ENCODE measurements around the gene TNFRSF8. TPM values are rescaled to one million over a fixed set of nuclear protein-coding genes. Genes with fewer than 3 reads are reported as not detected.

The TNFRSF8 gene
- polyA plus RNA-seq, 1 of the 3 experiments (the other 2 are of a cell fraction) = 0.07 TPM

GRCh38 chr1:12157366-12158231 is 94.5 kb downstream of the TNFRSF8 start:
- Histone ChIP-seq H3K4me1 (ENCODE audit: control insufficient read depth in 1 of 2, insufficient read depth in 2 of 2, low read depth in 1 of 2, low read length in 1 of 2) (peaks cover 0 to 9% of the 10 kb centered on the region in 2 experiments; a peak in 1 of 4 replicates), H3K4me3 (ENCODE audit: low read depth in 2 of 2, low read length in 1 of 2) (no peak overlapping the region), H3K27ac (ENCODE audit: low read depth in 2 of 2, low read length in 1 of 2) (no peak overlapping the region), H3K79me2 (ENCODE audit: insufficient read depth) (no peaks in the 10 kb centered on the region), H3K9ac (no peak overlapping the region), H3K27me3 (ENCODE audit: insufficient read depth) (no peaks in the 10 kb centered on the region), H2AFZ (ENCODE audit: low read depth) (no peak overlapping the region), H3K4me2 (no peak overlapping the region), H3F3A (replicated peaks; ENCODE audit: insufficient read depth) (no peaks in the 10 kb centered on the region), H4K20me1 (ENCODE audit: insufficient read depth) (no peaks in the 10 kb centered on the region), H3K9me2 (no peaks in the 10 kb centered on the region), H3K36me3 (replicated peaks in 1 of 2; ENCODE audit: control insufficient read depth in 1 of 2, insufficient read depth in 2 of 2, low read length in 1 of 2) (no peaks in the 10 kb centered on the region), H3K9me3 (no peaks in the 10 kb centered on the region)
- 80% methylated on average over 10 of the region's 10 CpGs for WGBS (ENCODE audit: low lambda C conversion rate)
- no peak for DNase-seq
- ChIA-PET POLR2A (no interaction called here), CTCF (interaction anchor here (0.6 to 1.1 kb wide), 4 partner anchors 12 to 1662 kb away, joined by 3 to 4 read pairs (median 3); no protein-coding TSS in a partner anchor)
- TF ChIP-seq JUND (IDR thresholded peaks at IDR 0.05) = no peak
- TF ChIP-seq USF1 (IDR thresholded peaks at IDR 0.05; ENCODE audit: borderline replicate concordance, low read depth) = no peak

GRCh38 chr1:12158357-12159092 is 95.4 kb downstream of the TNFRSF8 start:
- DNase-seq = no peak
- Histone ChIP-seq H3K9me2 (no peaks in the 10 kb centered on the region), H3K9ac (no peak overlapping the region), H3F3A (replicated peaks; ENCODE audit: insufficient read depth) (no peaks in the 10 kb centered on the region), H3K9me3 (no peaks in the 10 kb centered on the region), H3K36me3 (replicated peaks in 1 of 2; ENCODE audit: control insufficient read depth in 1 of 2, insufficient read depth in 2 of 2, low read length in 1 of 2) (no peaks in the 10 kb centered on the region), H3K4me2 (no peak overlapping the region), H3K27ac (ENCODE audit: low read depth in 2 of 2, low read length in 1 of 2) (no peak overlapping the region), H3K4me3 (ENCODE audit: low read depth in 2 of 2, low read length in 1 of 2) (no peak overlapping the region), H3K27me3 (ENCODE audit: insufficient read depth) (no peaks in the 10 kb centered on the region), H4K20me1 (ENCODE audit: insufficient read depth) (no peaks in the 10 kb centered on the region), H2AFZ (ENCODE audit: low read depth) (no peak overlapping the region), H3K4me1 (ENCODE audit: control insufficient read depth in 1 of 2, insufficient read depth in 2 of 2, low read depth in 1 of 2, low read length in 1 of 2) (peaks cover 0 to 9% of the 10 kb centered on the region in 2 experiments; a peak in 1 of 4 replicates), H3K79me2 (ENCODE audit: insufficient read depth) (no peaks in the 10 kb centered on the region)
- WGBS (ENCODE audit: low lambda C conversion rate) = 90% methylated on average over 22 of the region's 22 CpGs
- CTCF ChIA-PET = interaction anchor here (1.1 kb wide), 2 partner anchors 11 to 34 kb away, joined by 3 read pairs; no protein-coding TSS in a partner anchor
- POLR2A ChIA-PET = no interaction called here
- TF ChIP-seq FOSL2 (IDR thresholded peaks at IDR 0.05; ENCODE audit: borderline replicate concordance, low read depth) (no peak), RCOR1 (IDR thresholded peaks at IDR 0.05; ENCODE audit: low read length) (no peak), CHD2 (IDR thresholded peaks at IDR 0.05; ENCODE audit: low read length, partially characterized antibody) (no peak), RFX5 (IDR thresholded peaks at IDR 0.05; ENCODE audit: low read length) (no peak), USF2 (IDR thresholded peaks at IDR 0.05; ENCODE audit: borderline replicate concordance, low read depth, low read length) (no peak), MEF2A (IDR thresholded peaks at IDR 0.05; ENCODE audit: borderline replicate concordance, low read depth) (no peak), SMC3 (IDR thresholded peaks at IDR 0.05; ENCODE audit: low read depth, low read length) (no peak), IRF3 (IDR thresholded peaks at IDR 0.05; ENCODE audit: low read depth, low read length) (no peak), FOXM1 (IDR thresholded peaks at IDR 0.05; ENCODE audit: low read depth) (no peak), RXRA (IDR thresholded peaks at IDR 0.05; ENCODE audit: borderline replicate concordance, low read depth) (no peak), JUND (IDR thresholded peaks at IDR 0.05) (no peak), GABPA (IDR thresholded peaks at IDR 0.05; ENCODE audit: low read depth) (no peak), TAF1 (IDR thresholded peaks at IDR 0.05; ENCODE audit: borderline replicate concordance, low read depth, low read length) (no peak), SIN3A (IDR thresholded peaks at IDR 0.05; ENCODE audit: borderline replicate concordance, low read depth, low read length) (no peak), TEAD4 (IDR thresholded peaks at IDR 0.05; ENCODE audit: borderline replicate concordance, insufficient read depth) (no peak)
- TF ChIP-seq, protein P1, sequence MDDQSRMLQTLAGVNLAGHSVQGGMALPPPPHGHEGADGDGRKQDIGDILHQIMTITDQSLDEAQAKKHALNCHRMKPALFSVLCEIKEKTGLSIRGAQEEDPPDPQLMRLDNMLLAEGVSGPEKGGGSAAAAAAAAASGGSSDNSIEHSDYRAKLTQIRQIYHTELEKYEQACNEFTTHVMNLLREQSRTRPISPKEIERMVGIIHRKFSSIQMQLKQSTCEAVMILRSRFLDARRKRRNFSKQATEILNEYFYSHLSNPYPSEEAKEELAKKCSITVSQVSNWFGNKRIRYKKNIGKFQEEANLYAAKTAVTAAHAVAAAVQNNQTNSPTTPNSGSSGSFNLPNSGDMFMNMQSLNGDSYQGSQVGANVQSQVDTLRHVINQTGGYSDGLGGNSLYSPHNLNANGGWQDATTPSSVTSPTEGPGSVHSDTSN (IDR thresholded peaks at IDR 0.05) = no peak
- TF ChIP-seq, protein P2, sequence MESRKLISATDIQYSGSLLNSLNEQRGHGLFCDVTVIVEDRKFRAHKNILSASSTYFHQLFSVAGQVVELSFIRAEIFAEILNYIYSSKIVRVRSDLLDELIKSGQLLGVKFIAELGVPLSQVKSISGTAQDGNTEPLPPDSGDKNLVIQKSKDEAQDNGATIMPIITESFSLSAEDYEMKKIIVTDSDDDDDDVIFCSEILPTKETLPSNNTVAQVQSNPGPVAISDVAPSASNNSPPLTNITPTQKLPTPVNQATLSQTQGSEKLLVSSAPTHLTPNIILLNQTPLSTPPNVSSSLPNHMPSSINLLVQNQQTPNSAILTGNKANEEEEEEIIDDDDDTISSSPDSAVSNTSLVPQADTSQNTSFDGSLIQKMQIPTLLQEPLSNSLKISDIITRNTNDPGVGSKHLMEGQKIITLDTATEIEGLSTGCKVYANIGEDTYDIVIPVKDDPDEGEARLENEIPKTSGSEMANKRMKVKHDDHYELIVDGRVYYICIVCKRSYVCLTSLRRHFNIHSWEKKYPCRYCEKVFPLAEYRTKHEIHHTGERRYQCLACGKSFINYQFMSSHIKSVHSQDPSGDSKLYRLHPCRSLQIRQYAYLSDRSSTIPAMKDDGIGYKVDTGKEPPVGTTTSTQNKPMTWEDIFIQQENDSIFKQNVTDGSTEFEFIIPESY (IDR thresholded peaks at IDR 0.05; ENCODE audit: borderline replicate concordance, low read depth) = no peak
